Thymus (tissue), 11 donors: Measurements from ENCODE around the gene SERPINE1. TPM values are rescaled to one million over a fixed set of nuclear protein-coding genes. Genes with fewer than 3 reads are reported as not detected.
"Not testable (repeated sequence)": the region's sequence is repeated elsewhere in the genome, so short reads cannot be mapped to it uniquely, and the experiment has no call there.

Experiments used
- DNase-seq, 9 donors: peaks; one replicate each; pipeline ENCODE4 v3.0.0-alpha.2; 2013; ENCODE audit warnings: low spot score in 9 of 9, low read depth in 6 of 9, missing footprints in 1 of 9
- H3K27ac ChIP-seq, 2 donors: one replicate each; pipeline ENCODE4 v1.5.1; 2013; ENCODE audit warnings: control low read depth in 1 of 2, low read depth in 1 of 2, low read length in 1 of 2, mild to moderate bottlenecking in 1 of 2, moderate library complexity in 1 of 2
- H3K27me3 ChIP-seq, 2 donors: one replicate each; pipeline ENCODE4 v1.5.1; 2013; ENCODE audit warnings: low read length in 1 of 2; ENCODE audit not compliant: control insufficient read depth in 2 of 2, insufficient read depth in 1 of 2
- H3K36me3 ChIP-seq, 2 donors: one replicate each; pipeline ENCODE4 v1.5.1; 2013; ENCODE audit warnings: low read length in 1 of 2, mild to moderate bottlenecking in 1 of 2, moderate library complexity in 1 of 2; ENCODE audit not compliant: control insufficient read depth in 2 of 2, insufficient read depth in 2 of 2
- H3K4me1 ChIP-seq, 2 donors: one replicate each; pipeline ENCODE4 v1.5.1; 2013; ENCODE audit warnings: low read length in 2 of 2; ENCODE audit not compliant: control insufficient read depth in 2 of 2, insufficient read depth in 2 of 2
- H3K4me3 ChIP-seq, 2 donors: one replicate each; pipeline ENCODE4 v1.5.1; 2013; ENCODE audit warnings: low read length in 2 of 2, control low read depth in 1 of 2, mild to moderate bottlenecking in 1 of 2
- H3K9me3 ChIP-seq, 2 donors: one replicate each; pipeline ENCODE4 v1.5.1; 2013; ENCODE audit warnings: low read length in 1 of 2, mild to moderate bottlenecking in 1 of 2; ENCODE audit not compliant: control insufficient read depth in 2 of 2, insufficient read depth in 1 of 2
- WGBS: extraction: QIAGEN DNeasy Blood & Tissue Kit; methylation state at CpG from one replicate; pipeline ENCODE4 v1.1.7; 2013; 5-methylcytosine and 5-hydroxymethylcytosine counted together
- polyA plus RNA-seq: library from polyadenylated mRNA; stranded (reverse); fragments of 200-250 nt; gene quantifications from one replicate; pipeline ENCODE4 v1.2.3, GENCODE V29; 2013
- total RNA-seq: library from RNA; stranded (reverse); fragments of 120-200 nt; gene quantifications from one replicate; pipeline ENCODE4 v1.2.4, GENCODE V29; 2013
- donor health status: healthy.

SERPINE1 gene
- total and polyA plus RNA-seq, 2 donors, result 2.1 to 7.3 TPM

GRCh38 chr7:101108330-101108857 lies 18.5 kb upstream of the SERPINE1 start:
- WGBS, result 87% methylated on average over 16 of the region's 16 CpGs
- Histone ChIP-seq H3K9me3 (no peaks in the 10 kb centered on the region), H3K27ac (no peak overlapping the region), H3K4me1 (peaks cover 0 to 7% of the 10 kb centered on the region in 2 donors), H3K36me3 (no peaks in the 10 kb centered on the region), H3K4me3 (no peak overlapping the region), H3K27me3 (peaks cover 0 to 10% of the 10 kb centered on the region in 2 donors)
- no peak for DNase-seq

GRCh38 chr7:101108961-101109360 lies 17.9 kb upstream of the SERPINE1 start:
- no peak for DNase-seq
- H3K27me3 ChIP-seq, result peaks cover 0 to 7% of the 10 kb centered on the region in 2 donors
- peaks cover 0 to 7% of the 10 kb centered on the region in 2 donors for H3K4me1 ChIP-seq
- H3K36me3 ChIP-seq, result no peaks in the 10 kb centered on the region
- WGBS, result 90% methylated on average over 7 of the region's 7 CpGs
- H3K9me3 ChIP-seq, result no peaks in the 10 kb centered on the region
- H3K4me3 ChIP-seq, result no peak overlapping the region
- H3K27ac ChIP-seq, result no peak overlapping the region

GRCh38 chr7:101109368-101109767 lies 17.5 kb upstream of the SERPINE1 start:
- no peak for DNase-seq
- H3K4me1 ChIP-seq, result peaks cover 0 to 7% of the 10 kb centered on the region in 2 donors
- H3K4me3 ChIP-seq, result no peak overlapping the region
- 95% methylated on average over 6 of the region's 6 CpGs for WGBS
- H3K9me3 ChIP-seq, result no peaks in the 10 kb centered on the region
- no peaks in the 10 kb centered on the region for H3K36me3 ChIP-seq
- no peak overlapping the region for H3K27ac ChIP-seq
- H3K27me3 ChIP-seq, result peaks cover 0 to 6% of the 10 kb centered on the region in 2 donors

GRCh38 chr7:101111261-101111660 lies 15.6 kb upstream of the SERPINE1 start:
- no peaks in the 10 kb centered on the region for H3K36me3 ChIP-seq
- WGBS, result 95% methylated on average over 5 of the region's 5 CpGs
- H3K27ac ChIP-seq, result no peak overlapping the region

GRCh38 chr7:101112233-101112632 lies 14.7 kb upstream of the SERPINE1 start:
- no peak for DNase-seq
- WGBS, result 93% methylated on average over 11 of the region's 11 CpGs
- no peak overlapping the region for H3K27ac ChIP-seq

More at GRCh38 chr7:101111261-101111660, 15.6 kb upstream of the SERPINE1 start:
- no peaks in the 10 kb centered on the region for H3K9me3 ChIP-seq
- DNase-seq, result no peak
- H3K4me1 ChIP-seq, result peaks cover 0 to 7% of the 10 kb centered on the region in 2 donors
- peaks cover 0 to 5% of the 10 kb centered on the region in 2 donors for H3K27me3 ChIP-seq
- H3K4me3 ChIP-seq, result no peak overlapping the region

GRCh38 chr7:101113140-101113539 lies 13.8 kb upstream of the SERPINE1 start:
- H3K36me3 ChIP-seq, H3K27me3 ChIP-seq, H3K4me3 ChIP-seq, H3K4me1 ChIP-seq, H3K27ac ChIP-seq, H3K9me3 ChIP-seq, DNase-seq: not testable (repeated sequence)
- WGBS, result 97% methylated on average over 7 of the region's 7 CpGs

More at GRCh38 chr7:101112233-101112632, 14.7 kb upstream of the SERPINE1 start:
- H3K36me3 ChIP-seq, result no peaks in the 10 kb centered on the region
- no peak overlapping the region for H3K4me3 ChIP-seq
- no peaks in the 10 kb centered on the region for H3K9me3 ChIP-seq
- H3K27me3 ChIP-seq, result peaks cover 0 to 6% of the 10 kb centered on the region in 2 donors
- H3K4me1 ChIP-seq, result peaks cover 0 to 7% of the 10 kb centered on the region in 2 donors

GRCh38 chr7:101113836-101114235 lies 13.1 kb upstream of the SERPINE1 start:
- 93% methylated on average over 11 of the region's 11 CpGs for WGBS
- Histone ChIP-seq H3K27ac (no peak overlapping the region), H3K36me3 (no peaks in the 10 kb centered on the region), H3K9me3 (no peaks in the 10 kb centered on the region), H3K27me3 (peaks cover 0 to 7% of the 10 kb centered on the region in 2 donors), H3K4me3 (no peak overlapping the region), H3K4me1 (peaks cover 0 to 6% of the 10 kb centered on the region in 2 donors)
- no peak for DNase-seq

- WGBS, result 79% methylated on average over 8 of the region's 8 CpGs
- no peak overlapping the region for H3K4me3 ChIP-seq
- no peaks in the 10 kb centered on the region for H3K36me3 ChIP-seq
- no peak for DNase-seq
- peaks cover 0 to 9% of the 10 kb centered on the region in 2 donors for H3K27me3 ChIP-seq
- H3K4me1 ChIP-seq, result peaks cover 0 to under 1% of the 10 kb centered on the region in 2 donors
- H3K27ac ChIP-seq, result no peak overlapping the region
- H3K9me3 ChIP-seq, result no peaks in the 10 kb centered on the region
Measured at GRCh38 chr7:101114492-101114891, 12.4 kb upstream of the SERPINE1 start.

GRCh38 chr7:101115215-101115614 lies 11.7 kb upstream of the SERPINE1 start:
- no peak for DNase-seq
- Histone ChIP-seq H3K27ac (no peak overlapping the region), H3K4me3 (no peak overlapping the region), H3K27me3 (peaks cover 0 to 15% of the 10 kb centered on the region in 2 donors), H3K9me3 (no peaks in the 10 kb centered on the region), H3K36me3 (no peaks in the 10 kb centered on the region), H3K4me1 (peaks cover 0 to 4% of the 10 kb centered on the region in 2 donors)
- WGBS, result 97% methylated on average over 3 of the region's 3 CpGs
